Inflammatory macrophage treated with lipopolysaccharide for 1 hour (primary cell): ENCODE results near the gene SMYD3.
"Not testable (repeated sequence)": the region's sequence is repeated elsewhere in the genome, so short reads cannot be mapped to it uniquely, and the experiment has no call there.

Experiments used
- DNase-seq, 2 donors: peaks; one replicate each; pipeline ENCODE4 v3.0.0-alpha.2; 2020 to 2022

The SMYD3 gene

DNA sequence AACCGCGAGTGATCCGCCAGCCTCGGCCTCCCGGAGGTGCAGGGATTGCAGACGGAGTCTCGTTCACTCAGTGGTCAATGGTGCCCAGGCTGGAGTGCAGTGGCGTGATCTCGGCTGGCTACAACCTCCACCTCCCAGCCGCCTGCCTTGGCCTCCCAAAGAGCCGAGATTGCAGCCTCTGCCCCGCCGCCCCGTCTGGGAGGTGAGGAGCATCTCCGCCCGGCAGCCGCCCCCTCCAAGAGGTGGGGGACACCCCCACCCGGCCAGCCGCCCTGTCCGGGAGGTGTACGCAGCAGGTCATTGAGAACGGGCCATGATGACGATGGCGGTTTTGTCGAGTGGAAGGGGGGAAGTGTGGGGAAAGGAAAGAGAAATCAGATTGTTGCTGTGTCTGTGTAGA lies 732.1 kb downstream of the SMYD3 start:
- not testable (repeated sequence) for DNase-seq

DNA sequence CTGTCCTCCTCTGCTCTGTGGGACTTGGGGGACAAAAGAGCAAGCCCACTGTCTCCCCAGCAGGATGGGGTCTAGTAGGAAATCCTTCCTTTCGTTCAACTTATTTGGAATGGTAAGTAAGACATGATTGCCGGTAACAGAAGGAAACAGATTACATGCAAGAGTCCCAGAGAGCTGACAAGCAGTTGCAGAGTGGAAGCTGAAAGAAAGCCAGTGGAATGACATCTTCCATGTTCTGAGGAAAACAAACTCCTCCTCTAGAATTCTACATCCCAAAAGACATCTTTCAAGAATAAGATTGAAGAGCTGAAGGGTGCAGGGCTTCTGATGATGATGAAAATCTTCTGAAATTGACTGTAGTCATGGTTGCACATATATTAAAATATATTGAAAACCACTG lies 732.9 kb downstream of the SMYD3 start:
- no peak for DNase-seq

DNA sequence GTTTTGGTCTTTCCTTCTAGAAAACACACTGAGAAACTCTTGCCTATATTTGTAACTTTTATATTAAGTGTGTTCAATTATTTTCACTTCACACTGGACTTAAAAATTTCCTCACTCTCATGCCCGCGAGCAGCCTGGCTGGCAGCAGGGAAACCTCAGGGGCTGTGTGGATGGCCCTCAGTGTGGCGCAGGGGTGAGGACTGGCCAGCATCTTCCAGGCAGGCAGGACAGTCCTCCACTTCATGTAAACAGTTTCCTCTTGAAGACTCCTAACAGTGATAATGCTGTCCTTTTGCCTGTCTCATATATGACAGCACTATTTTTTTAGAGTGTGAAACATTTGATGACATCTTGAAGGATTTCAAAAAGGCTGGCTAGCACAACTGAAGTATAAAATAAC lies 733.7 kb downstream of the SMYD3 start:
- DNase-seq: no peak

DNA sequence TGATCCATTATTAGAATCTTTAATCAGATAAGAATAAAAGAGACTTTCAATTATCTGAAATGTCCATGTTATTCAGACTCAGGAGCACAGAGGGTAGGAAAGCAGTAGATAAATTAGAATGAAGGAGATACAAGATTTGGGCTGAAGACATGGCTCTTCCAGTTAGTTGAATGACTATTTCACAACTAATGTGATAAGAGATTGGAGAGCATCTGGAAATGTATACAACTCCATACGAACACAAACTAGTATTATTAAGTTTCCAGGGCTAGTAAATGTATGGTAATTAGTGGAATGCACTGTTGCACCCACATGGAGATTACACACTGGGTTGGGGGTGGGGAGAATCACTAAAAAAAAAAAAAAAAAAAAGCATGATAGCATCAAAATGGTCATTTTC lies 734.3 kb downstream of the SMYD3 start:
- DNase-seq: no peak

DNA sequence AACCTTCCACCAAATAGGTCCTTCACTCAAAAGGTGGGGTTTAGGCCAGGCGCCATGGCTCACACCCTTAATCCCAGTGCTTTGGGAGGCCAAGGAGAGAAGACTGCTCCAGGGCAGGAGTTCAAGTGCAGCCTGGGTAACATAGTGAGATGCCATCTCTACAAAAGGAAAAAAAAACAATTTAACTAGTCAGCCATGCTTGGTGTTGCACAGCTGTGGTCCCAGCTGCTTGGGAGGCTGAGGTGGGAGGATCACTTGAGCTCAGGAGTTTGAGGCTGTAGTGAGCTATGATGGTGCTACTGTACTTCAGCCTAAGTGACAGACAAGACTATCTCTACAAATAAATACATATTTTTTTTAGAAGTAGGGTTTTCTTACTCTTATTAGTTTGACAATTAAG lies 734.8 kb downstream of the SMYD3 start:
- no peak for DNase-seq

DNA sequence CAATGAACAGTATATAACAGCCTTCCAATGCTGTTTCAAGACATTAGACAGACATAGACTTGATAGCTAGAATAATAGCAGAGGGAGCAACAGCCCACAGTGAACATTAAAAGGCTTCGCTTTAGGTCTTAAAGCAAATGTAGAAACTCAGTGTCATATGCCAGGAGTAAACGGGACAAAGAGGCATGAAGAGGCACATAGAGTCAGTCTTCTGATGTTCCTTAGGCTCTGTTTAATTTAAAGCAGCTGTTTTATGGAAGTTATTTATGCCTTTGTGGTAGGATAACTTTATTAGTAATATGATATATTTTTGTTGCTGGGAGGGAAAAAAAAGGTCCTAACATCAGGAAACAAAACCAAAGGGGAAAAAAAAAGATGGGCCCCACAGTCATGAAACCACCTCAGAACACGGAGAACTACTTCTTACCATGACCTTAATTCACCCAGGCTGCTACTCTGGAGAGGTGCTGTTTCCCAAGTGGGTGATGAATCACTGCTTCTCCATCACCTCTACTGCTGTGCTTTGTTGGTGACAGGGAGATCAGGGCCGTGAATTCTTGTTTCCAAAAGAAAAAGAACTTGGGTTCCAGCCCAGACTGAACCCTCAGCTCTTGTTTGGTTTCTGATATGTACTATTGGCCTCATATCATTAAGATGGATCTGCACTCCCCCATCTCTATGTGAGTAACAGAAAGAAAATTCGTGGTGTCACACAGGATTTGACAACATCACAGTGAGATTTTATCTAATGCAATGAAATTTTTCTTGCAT lies 735.4 kb downstream of the SMYD3 start:
- DNase-seq: no peak

DNA sequence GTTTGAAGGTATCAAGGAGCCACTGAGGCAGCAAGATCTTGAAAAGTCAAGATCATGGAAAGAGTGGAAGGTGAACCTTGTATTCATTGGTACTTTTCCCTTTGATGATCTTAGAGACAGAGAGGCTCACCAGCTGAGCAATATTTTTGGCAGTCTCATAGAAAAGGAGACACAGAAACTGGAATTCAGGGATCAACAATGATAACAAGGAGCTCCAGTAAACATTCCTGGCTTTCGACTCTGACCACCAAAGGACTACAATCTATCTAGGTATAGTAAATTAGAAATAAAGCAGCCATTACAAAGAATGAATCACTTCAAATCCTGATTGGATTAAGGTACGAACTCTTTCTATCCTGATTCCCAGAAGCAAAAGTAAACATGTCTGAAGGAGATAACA lies 736.9 kb downstream of the SMYD3 start:
- DNase-seq: no peak

DNA sequence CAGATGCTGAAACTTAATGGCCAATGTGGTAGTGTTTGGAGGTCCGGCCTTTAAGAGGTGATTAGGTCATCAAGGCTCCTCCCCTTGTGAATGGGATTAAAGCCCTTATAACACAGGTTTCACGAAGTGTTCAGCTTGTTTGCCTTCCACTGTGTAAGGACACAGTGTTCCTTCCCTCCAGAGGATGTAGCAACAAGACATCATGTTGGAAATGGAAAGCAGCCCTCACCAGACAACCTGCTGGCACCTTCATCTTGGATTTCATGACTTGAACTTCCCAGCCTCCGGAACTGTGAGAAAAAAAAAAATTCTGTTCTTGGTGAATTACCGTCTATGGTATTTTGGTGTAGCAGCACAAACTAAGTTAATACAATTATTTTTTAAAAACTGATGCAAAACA lies 738.5 kb downstream of the SMYD3 start:
- no peak for DNase-seq

DNA sequence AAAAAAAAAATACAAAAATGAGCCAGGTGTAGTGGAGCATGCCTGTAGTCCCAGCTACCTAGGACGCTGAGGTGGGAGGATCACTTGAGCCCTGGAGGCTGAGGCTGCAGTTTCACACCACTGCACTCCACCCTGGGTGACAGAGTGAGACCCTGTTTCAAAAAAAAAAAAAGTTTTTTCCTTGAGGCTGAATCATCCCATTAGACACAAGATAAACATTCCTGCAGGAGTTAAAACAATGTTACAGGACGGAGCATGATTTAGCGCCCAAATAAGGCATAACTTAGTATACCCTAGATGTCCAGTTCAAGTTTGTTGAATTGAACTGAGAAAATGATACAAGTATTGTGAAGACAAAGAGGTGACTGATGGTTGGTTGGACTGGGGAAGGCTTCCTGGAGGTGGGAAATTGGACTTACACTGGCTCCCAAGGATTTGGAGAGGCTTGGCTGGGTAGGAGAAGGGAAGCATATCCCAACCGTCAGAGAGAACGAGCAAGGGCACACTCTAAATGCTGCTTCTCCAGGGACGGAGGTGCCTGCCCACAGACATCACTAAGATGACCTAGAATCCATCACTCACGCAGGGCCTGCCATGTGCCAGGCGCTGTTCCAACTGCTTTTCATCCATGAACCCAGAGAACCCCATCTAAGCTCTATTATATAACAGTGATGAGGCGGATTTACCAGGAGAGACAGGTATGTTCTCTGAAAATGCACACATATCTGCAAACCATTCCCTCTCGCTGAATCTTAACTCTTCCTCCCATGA lies 741.7 kb downstream of the SMYD3 start:
- DNase-seq: no peak

DNA sequence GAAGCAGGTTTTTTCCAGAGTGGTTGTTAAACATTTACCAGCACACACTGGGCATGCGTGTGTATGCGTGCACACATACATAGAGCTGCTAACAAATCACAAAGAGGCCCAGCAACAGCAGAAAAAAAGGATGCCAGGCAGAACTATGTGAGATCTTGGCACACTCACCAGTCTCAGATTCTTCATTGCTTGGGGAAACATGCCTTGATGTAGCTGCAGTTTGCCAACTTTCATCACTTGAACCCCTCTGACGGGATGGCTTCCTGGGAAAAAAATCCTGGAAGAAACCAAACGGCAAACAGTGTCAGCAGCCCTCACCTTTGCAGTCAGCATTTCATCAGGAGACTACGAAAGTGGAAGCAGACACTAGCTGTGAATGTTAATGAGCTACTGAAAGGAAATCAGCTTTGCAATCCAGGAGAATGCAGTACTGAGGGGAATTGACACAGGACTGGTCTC lies 743.2 kb downstream of the SMYD3 start:
- no peak for DNase-seq

DNA sequence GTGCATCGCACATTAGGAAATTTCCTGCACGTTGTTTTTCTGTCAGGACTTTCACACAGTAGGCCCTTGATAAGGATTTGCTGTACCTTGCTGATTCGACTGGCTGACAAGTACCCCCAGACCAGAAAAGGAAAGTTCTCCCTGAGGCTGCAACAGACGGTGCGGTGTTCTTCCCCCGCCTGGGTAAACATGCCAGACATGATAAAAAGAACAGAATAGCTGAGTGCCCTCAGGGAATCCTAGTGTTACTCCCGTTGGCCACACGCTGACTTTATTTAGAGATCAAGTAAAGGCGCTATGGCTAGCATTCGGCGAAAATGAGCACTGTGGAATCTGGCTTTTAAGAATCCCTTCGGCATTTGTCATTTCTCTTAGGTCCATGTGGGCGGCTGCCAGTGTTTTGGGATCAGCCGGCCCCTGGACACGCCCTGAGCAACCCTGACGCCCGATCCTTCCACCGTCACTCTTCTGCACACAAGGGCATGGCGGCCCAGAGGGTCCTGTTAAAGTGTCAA lies 744.6 kb downstream of the SMYD3 start:
- DNase-seq: no peak

DNA sequence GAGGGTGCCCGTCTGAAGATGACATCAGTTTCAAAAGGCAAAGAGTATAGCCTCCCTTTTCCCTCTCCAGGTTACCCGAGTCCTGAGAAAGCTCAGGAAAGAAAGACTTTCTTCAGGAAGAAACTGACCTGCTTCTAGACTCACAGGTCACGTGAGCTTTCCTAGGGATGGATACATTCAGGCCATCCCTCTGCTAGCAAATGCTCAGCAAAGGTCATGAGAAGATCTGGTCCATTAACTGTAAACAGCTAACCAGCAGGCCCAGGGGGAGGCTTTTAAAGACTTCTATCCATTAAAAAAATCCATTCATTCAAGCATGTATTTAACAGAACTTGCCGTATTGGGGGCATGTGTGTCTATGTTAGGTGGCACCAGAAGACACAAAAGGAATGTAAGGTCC lies 746.8 kb downstream of the SMYD3 start:
- no peak for DNase-seq

DNA sequence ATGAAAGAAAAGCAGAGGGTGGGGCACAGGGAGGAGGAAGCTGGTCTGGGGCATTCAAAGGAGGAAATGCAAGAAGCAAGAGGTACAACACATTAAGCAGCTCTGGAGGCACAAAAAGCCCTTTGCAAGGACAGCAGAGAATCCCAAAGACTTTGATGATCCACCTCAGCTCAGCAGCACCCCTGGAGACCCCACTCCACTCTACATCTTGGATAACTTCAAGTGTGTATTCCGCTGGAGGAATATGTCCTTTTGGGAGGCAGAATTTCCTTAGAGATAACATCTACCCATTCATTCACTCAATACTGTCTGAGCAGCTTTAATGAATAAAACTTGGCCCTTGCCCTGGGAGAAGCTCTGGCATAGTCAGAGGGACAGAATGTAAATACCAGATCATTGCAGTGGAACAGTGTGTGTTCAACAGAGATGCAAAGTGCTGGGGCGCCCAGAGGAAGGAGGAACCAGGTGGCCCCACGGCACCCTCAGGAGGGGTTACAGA lies 752.6 kb downstream of the SMYD3 start:
- no peak for DNase-seq

DNA sequence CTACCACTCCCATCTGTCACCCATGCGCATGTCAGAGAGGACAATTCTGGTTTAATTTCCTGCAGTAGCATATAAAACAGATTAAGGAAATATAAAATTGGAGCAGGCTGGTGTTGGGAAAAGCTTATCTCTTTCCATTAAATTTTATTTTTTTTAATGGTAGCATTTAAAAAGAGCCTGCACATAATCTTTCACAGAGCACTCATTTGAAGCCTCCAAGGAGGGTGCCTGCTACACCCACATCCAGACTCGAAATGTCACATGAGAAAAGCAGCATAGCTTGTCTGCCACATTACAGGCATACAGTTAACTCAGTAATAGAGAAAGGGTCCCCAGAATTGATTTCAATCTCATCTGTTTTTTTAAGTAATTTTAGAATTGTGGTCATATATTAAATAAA lies 753.3 kb downstream of the SMYD3 start:
- DNase-seq: no peak

DNA sequence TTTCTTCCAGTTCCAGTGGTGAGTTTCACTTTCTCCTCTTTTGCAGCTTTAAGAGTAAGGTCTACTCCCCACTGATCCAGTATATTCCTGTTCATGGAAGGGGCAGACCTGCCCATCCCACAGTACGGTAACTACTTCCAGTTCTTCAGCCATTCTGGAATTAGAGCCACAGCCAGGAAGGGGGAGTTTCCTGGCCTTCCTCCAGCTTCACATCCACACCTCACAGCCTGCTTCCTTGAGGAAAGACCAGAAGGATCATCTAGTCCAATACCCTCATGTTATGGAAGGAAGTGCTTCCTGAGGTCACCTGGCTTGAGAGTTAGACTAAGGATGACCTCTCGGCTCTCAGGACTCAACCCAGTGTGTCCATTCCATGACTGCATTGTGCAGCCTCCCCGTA lies 754.5 kb downstream of the SMYD3 start:
- no peak for DNase-seq

DNA sequence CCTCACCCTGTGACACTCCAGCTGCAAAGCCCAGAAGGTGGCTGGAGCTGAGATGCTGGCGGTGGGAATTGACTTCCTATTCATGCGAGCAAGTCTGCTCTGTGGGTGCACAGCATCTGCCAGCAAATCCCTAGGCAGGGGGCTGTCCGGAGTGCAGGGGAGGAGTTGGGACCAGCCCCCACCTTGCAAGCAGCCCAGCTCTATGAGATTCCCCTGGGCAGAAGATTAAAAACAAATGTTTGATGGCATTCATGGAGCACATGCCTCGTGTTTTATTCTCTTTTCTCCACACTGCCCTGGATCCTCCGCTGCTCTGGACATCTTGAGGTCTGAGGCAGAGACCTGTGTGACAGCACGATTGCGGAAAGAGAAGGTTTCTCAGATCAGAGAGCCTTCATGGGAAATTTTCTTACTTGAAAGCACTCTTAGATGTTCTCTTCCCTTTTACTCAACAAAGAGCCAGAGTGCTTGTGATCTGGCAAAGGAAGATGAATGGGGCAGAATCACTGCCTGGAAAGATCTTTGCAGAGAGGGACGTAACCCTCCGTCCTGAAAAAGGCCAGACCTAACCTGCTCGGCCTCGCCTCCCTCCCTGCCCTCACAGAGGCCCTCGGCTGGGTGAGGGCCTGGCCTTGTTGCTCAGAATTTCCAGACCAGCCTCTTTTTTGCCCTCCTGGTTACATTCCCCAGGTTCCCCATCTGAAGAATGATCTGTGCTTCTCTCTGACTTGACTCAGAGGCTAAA lies 755.2 kb downstream of the SMYD3 start:
- DNase-seq: no peak

DNA sequence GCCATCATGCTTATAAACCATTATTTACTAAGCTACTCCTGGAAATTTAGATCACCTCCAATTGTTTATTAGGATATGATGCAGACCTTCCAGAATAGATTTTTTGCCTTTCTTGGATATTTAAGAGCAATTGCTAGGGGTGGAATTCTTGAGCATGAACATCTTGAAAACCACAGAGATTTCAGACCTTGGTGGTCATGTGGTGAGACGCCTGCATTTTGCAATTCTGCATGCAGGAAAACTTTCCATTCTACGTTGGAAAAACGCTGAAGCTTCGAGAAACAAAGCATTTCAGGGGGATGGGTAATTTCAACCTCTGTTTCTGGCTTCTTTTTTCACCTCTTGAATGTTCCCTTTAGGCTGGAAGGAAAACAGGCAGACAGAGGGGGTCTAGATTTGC lies 756.0 kb downstream of the SMYD3 start:
- no peak for DNase-seq

DNA sequence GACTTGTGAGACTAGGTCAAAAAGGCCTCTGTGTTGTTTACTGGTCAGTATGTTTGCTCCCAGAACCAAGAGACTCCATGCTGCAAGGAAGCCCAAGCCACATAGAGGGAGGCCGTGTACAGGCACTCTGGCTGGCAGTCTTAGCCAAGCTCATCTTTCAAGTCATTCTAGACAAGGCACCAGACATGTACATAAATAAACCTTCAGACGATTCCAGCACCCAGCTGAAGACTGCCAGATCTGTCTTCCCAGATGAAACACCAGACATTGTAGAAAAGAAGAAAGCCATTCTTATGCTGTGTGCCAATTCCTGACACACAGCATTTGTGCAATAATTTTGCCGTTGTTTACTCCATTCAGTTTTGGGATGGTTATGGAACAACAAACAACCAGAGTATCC lies 756.8 kb downstream of the SMYD3 start:
- no peak for DNase-seq

DNA sequence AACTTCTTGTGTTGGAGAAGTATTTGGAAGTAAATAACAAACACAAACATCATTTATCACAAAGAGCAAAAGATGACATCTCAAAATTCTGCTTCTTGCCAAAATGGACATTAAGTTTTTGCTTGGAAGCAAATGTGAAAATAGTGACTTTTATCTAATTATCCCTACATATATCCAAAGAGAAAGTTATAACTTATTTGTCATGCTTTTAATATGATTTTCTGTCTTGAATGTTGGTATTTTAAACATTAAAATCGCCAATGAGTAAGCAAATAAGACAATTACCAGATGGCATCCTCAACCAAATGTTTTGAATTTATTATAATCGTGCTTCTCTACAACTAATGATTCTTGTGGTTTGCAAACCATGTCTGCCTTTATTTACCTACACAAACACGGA lies 758.0 kb downstream of the SMYD3 start:
- DNase-seq: no peak

DNA sequence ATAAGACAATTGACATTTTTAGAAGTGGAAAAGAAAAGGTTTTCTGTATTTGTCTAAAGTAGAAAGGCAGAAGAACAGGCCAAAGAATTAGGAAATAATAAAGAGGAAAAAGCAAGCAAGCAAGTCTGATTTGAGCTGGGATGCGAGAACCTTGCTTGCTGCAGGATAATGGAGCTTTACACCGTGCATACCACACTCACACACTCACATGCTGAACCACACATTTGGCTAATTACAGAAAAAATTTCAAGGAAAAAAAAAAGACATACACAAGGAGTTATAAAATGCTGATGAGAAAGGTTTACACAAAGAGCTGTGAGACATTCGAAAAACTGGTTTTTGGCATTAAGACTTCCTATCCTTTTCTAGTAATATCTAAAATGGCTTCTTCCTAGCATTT lies 758.4 kb downstream of the SMYD3 start:
- DNase-seq: no peak

DNA sequence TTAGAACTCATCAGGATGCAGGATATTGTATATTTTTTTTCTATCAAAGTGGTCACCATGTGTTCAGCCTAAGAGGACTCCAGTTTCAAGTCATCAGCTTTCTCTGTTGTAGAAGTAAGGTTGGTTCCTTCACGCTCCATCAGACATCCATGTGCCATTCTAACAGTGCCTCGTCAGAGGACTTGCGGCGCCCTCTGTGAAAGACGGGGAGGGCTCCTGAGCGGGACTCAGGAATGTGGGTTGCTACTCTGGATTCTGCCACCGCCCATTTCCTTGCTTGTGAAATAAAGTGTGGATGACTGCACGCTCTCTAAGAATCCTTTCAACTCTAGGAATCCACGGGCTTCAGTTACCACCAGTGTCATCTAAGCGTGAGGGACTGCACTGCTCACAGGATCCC lies 758.8 kb downstream of the SMYD3 start:
- DNase-seq: no peak

DNA sequence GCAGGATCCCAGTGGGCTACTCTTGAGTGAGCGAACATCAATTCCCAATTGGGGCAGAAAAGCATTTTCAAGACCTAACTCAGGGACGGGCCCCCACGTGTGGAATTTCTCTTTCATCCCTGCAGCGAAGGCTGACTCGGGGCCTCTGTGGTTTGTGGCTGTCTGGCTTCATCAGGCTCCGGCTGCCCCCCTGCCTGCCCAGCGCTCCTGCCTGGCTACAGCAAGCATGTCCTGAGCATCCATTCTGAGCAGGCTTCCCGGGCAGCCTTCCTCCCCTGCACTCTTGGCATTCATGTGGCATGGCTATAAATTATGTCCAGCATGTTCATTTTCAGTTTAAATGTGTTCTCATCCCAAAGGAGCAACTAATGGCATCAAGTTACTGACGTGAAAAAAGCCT lies 764.2 kb downstream of the SMYD3 start:
- DNase-seq: no peak

DNA sequence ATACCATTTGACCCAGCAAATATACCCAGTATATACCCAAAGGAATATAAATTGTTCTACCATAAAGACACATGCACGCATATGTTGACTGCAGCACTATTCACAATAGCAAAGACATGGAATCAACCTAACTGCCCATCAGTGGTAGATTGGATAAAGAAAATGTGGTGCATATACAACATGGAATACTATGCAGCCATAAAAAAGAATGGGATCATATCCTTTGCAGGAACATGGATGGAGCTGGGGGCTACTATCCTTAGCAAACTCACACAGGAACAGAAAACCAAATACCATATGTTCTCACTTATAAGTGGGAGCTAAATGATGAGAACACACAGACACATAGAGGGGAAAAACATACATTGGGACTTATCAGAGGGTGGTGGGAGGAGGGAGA lies 766.7 kb downstream of the SMYD3 start:
- not testable (repeated sequence) for DNase-seq
